Peyer's patch (tissue), 4 donors: Measurements from ENCODE around the gene HS3ST2. TPM values are rescaled to one million over a fixed set of nuclear protein-coding genes. Genes with fewer than 3 reads are reported as not detected.

ENCODE experiments used
- DNase-seq, 3 donors: peaks; one replicate each; pipeline ENCODE4 v3.0.0-alpha.2; 2017 to 2019
- H3K27ac ChIP-seq, 4 donors: fragments of 200-600 bp; sonication (generic); one replicate each; pipeline ENCODE4 v1.5.1; 2016 to 2019
- H3K27me3 ChIP-seq, 2 donors: fragments of 200-600 bp; sonication (generic); one replicate each; pipeline ENCODE4 v1.5.1; 2019
- H3K36me3 ChIP-seq, 3 donors: fragments of 200-600 bp; sonication (generic); one replicate each; pipeline ENCODE4 v1.5.1; 2016 to 2019
- H3K4me1 ChIP-seq, 4 donors: fragments of 200-600 bp; sonication (generic); one replicate each; pipeline ENCODE4 v1.5.1; 2016 to 2019
- H3K4me3 ChIP-seq, 4 donors: fragments of 200-600 bp; sonication (generic); 1 replicate in 3 of 4; 2 replicates in 1 of 4; pipeline ENCODE4 v1.5.1; 2016 to 2019; ENCODE audit warnings: mild to moderate bottlenecking in 1 of 4
- H3K9me3 ChIP-seq, 4 donors: fragments of 200-600 bp; sonication (generic); one replicate each; pipeline ENCODE4 v1.5.1; 2016 to 2019; ENCODE audit warnings: mild to moderate bottlenecking in 1 of 4
- POLR2A ChIP-seq, 2 donors: fragments of 450-650 bp; IDR thresholded peaks; one replicate each; pipeline ENCODE4 v1.5.1; 2017; ENCODE audit warnings: antibody characterized with exemption in 2 of 2, mild to moderate bottlenecking in 2 of 2, moderate library complexity in 2 of 2
- total RNA-seq, 4 donors: library from RNA; depleted of rRNA; stranded (reverse); fragments of >200 nt; gene quantifications; one replicate each; pipeline ENCODE4 v1.1.0, GENCODE V29; 2016
- TF ChIP-seq, protein P1 (sequence below), 6 experiments: fragments of 450-650 bp in 4 of 6; fragments of 200-600 bp in 2 of 6; sonication (generic) in 1 of 6; IDR thresholded peaks; one replicate each; pipeline ENCODE4 v1.5.1; 2017 to 2019; ENCODE audit warnings: antibody characterized with exemption in 6 of 6, mild to moderate bottlenecking in 3 of 6, moderate library complexity in 1 of 6

HS3ST2 gene
- total RNA-seq, result under 1 TPM in 1 of 4 donors, not detected in 3; 0.40 TPM

DNA sequence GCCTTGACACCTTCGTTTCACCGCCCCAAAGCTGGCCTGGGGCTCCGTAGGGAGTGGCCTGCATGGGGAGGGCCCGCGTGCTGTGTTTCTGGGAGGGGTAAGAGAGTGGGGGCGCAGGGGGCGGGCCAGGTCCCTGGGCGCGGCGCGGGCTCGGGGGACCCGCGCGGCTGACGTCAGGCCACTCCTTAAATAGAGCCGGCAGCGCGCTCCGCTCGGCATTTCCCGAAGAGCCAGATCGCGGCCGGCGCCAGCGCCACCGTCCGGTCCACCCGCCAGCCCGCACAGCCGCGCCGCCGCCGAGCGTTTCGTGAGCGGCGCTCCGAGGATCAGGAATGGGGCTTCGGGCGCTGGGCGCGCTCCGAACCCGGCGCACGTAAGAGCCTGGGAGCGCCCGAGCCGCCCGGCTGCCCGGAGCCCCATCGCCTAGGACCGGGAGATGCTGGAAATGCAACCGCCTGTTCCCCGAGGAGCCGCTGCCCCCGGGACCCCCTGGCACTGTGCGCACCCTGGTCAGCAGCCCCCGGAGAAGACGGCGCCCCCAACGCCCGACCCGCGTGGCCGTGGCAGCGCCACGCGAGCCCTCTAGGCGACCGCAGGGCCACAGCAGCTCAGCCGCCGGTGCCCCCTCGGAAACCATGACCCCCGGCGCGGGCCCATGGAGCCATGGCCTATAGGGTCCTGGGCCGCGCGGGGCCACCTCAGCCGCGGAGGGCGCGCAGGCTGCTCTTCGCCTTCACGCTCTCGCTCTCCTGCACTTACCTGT lies at the start of gene HS3ST2:
Gene HS3ST2, plus strand, starts transcription at position 215 of the 763 bp plus-strand sequence. Its CDS starts 449 bp downstream, at position 664.
- TF ChIP-seq, protein P1, sequence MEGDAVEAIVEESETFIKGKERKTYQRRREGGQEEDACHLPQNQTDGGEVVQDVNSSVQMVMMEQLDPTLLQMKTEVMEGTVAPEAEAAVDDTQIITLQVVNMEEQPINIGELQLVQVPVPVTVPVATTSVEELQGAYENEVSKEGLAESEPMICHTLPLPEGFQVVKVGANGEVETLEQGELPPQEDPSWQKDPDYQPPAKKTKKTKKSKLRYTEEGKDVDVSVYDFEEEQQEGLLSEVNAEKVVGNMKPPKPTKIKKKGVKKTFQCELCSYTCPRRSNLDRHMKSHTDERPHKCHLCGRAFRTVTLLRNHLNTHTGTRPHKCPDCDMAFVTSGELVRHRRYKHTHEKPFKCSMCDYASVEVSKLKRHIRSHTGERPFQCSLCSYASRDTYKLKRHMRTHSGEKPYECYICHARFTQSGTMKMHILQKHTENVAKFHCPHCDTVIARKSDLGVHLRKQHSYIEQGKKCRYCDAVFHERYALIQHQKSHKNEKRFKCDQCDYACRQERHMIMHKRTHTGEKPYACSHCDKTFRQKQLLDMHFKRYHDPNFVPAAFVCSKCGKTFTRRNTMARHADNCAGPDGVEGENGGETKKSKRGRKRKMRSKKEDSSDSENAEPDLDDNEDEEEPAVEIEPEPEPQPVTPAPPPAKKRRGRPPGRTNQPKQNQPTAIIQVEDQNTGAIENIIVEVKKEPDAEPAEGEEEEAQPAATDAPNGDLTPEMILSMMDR (IDR thresholded peaks at IDR 0.05), result peak in 2 of 6 experiments; percentile 9 to 15
- no peak for TF ChIP-seq POLR2A (IDR thresholded peaks at IDR 0.05)
- peaks cover 0 to 17% (median 3%) of the 10 kb centered on the region in 4 donors for H3K4me1 ChIP-seq
- peaks cover 0 to 15% of the 10 kb centered on the region in 2 donors for H3K27me3 ChIP-seq
- no peaks in the 10 kb centered on the region for H3K36me3 ChIP-seq
- no peaks in the 10 kb centered on the region for H3K9me3 ChIP-seq
- peak within 1 kb of the TSS in 3 of 4 donors; percentile 20 to 43 (median 32) for H3K4me3 ChIP-seq
- H3K27ac ChIP-seq, result no peak within 1 kb of the TSS
- DNase-seq, result no peak

DNA sequence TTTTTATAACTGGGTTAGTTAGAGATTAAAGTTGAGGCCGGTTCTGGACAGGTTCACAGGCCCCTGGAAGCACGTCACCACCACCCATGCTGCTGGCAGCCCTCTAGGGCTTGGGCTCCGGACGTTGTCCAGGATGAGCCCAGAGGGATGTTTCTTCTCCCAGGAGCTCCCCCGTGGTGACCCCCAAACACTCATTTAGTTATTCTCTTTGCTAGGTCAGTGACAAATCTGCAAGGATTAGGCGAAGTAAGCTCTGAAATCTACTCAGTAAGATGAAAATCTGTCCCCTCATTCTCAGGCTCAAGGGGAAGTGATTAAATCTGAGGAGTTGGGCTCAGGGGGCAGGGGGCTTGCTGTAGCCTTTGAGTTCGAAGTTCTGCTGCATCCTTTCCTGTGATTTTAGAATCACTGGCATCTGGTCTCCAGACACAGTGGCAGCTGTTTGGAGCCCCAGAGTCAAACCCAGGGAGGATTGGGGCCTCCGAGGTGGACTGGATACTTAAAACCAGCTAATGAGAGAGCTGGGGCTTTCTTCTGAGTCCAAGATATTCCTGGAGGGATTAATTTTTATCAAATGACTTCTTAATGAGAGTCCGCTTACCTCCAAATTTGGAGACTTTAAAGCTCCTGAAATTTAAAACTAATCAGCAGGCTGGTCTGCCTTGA lies 49.2 kb upstream of the HS3ST2 start:
- TF ChIP-seq, protein P1 (IDR thresholded peaks at IDR 0.05), result no peak
- TF ChIP-seq POLR2A (IDR thresholded peaks at IDR 0.05), result no peak
- no peak overlapping the region for H3K4me3 ChIP-seq
- no peaks in the 10 kb centered on the region for H3K9me3 ChIP-seq
- no peaks in the 10 kb centered on the region for H3K36me3 ChIP-seq
- H3K27ac ChIP-seq, result peak overlapping the region in 1 of 4 donors; percentile 22
- no peaks in the 10 kb centered on the region for H3K4me1 ChIP-seq
- DNase-seq, result no peak
- no peaks in the 10 kb centered on the region for H3K27me3 ChIP-seq

DNA sequence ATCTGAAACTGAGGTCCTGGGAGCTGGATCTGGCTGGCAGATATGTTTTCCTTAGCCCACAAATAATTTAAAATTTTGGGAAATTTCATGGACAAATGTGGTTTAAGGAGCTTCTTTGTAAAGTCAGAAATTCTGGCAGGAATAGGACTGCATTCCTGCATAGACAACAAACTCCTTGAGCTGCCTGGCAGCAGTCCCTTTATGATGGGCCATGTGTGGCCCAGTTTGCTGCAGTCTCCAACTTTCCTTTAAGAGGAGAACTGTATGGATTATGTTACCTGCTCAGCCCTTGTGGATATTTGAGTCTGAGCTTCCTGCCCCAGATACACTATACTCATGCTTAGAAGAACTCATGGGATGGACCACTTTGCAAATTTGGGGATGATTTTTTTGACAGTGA lies 48.5 kb upstream of the HS3ST2 start:
- TF ChIP-seq POLR2A (IDR thresholded peaks at IDR 0.05), result no peak
- TF ChIP-seq, protein P1 (IDR thresholded peaks at IDR 0.05), result no peak
- no peaks in the 10 kb centered on the region for H3K27me3 ChIP-seq
- DNase-seq, result no peak
- H3K27ac ChIP-seq, result no peak overlapping the region
- no peak overlapping the region for H3K4me3 ChIP-seq
- no peaks in the 10 kb centered on the region for H3K36me3 ChIP-seq
- no peaks in the 10 kb centered on the region for H3K9me3 ChIP-seq
- no peaks in the 10 kb centered on the region for H3K4me1 ChIP-seq

GRCh38 chr16:22770866-22771265 lies 43.1 kb upstream of the HS3ST2 start:
- Histone ChIP-seq H3K36me3 (no peaks in the 10 kb centered on the region), H3K4me3 (no peak overlapping the region)

DNA sequence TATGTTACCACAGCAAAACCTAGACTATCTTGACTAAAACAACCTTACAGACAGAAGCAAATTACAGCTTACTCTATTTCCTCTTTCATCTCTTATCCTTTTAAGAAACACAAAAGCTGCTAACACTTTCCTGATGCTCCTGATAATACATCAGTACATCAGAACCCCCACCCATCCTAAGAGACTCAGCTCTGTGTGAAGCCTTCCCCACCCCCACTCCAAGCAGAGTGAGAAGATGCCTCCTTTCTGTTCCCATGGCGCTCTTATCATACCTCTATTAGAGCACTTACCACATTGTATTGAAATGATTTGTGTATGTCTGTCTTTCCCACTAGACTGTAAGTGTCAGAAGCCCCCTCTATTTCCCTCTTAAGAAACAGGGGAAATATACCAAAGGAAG lies 42.4 kb upstream of the HS3ST2 start:
- Histone ChIP-seq H3K4me3 (no peak overlapping the region), H3K36me3 (no peaks in the 10 kb centered on the region), H3K27ac (no peak overlapping the region), H3K27me3 (no peaks in the 10 kb centered on the region), H3K9me3 (no peaks in the 10 kb centered on the region), H3K4me1 (no peaks in the 10 kb centered on the region)
- TF ChIP-seq POLR2A (IDR thresholded peaks at IDR 0.05), result no peak
- TF ChIP-seq, protein P1 (IDR thresholded peaks at IDR 0.05), result no peak
- DNase-seq, result no peak

More at GRCh38 chr16:22770866-22771265, 43.1 kb upstream of the HS3ST2 start:
- no peak for DNase-seq
- H3K9me3 ChIP-seq, result no peaks in the 10 kb centered on the region
- H3K4me1 ChIP-seq, result no peaks in the 10 kb centered on the region
- no peak overlapping the region for H3K27ac ChIP-seq
- TF ChIP-seq POLR2A (IDR thresholded peaks at IDR 0.05), result no peak
- TF ChIP-seq, protein P1 (IDR thresholded peaks at IDR 0.05), result no peak
- no peaks in the 10 kb centered on the region for H3K27me3 ChIP-seq
